Activated naive CD4-positive, alpha-beta T cell treated with anti-CD3 and anti-CD28 coated beads, Interleukin-2, amount 50 U/mL, for 72 hours (primary cell): Measurements from ENCODE around the gene ZNF618. TPM values are rescaled to one million over a fixed set of nuclear protein-coding genes. Genes with fewer than 3 reads are reported as not detected.
"Not testable (repeated sequence)": the region's sequence is repeated elsewhere in the genome, so short reads cannot be mapped to it uniquely, and the experiment has no call there.

Source experiments
- ATAC-seq, 2 donors: fragments of 150-1000 bp; cut with Tn5 transposase; 2 replicates each; pipeline ENCODE4 v1.10.0; 2021; ENCODE audit warnings: mild to moderate bottlenecking in 2 of 2, moderate library complexity in 2 of 2
- DNase-seq, 2 donors: peaks; one replicate each; pipeline ENCODE4 v3.0.0; 2021 to 2022; ENCODE audit warnings: low spot score in 2 of 2
- H3K27ac Mint-ChIP-seq, 2 donors: one replicate each; pipeline ENCODE4 v1.8.0; 2022; ENCODE audit warnings: mild to moderate bottlenecking in 2 of 2, mixed read lengths in 2 of 2
- H3K36me3 Mint-ChIP-seq, 2 donors: one replicate each; pipeline ENCODE4 v1.8.0; 2022; ENCODE audit warnings: mixed read lengths in 2 of 2
- H3K9me3 Mint-ChIP-seq, 2 donors: one replicate each; pipeline ENCODE4 v1.8.0; 2022; ENCODE audit warnings: mixed read lengths in 2 of 2
- total RNA-seq, 2 donors: library from RNA; stranded (reverse); gene quantifications; one replicate each; pipeline ENCODE4 v1.2.3, GENCODE V29; 2022

Gene ZNF618
- total RNA-seq, 2 donors from 2014 or later = 0.08 to 0.09 TPM

GRCh38 chr9:114075602-114076001 is 199.5 kb downstream of the ZNF618 start:
- H3K9me3 Mint-ChIP-seq = no peaks in the 10 kb centered on the region
- no peak for ATAC-seq

GRCh38 chr9:114076237-114077161 is 200.4 kb downstream of the ZNF618 start:
- H3K27ac Mint-ChIP-seq = peak overlapping the region in 1 of 2 donors; percentile 39
- no peaks in the 10 kb centered on the region for H3K36me3 Mint-ChIP-seq
- ATAC-seq (no peak), DNase-seq (no peak)
- no peaks in the 10 kb centered on the region for H3K9me3 Mint-ChIP-seq

More at GRCh38 chr9:114075602-114076001, 199.5 kb downstream of the ZNF618 start:
- DNase-seq = no peak
- Mint-ChIP-seq H3K27ac (peak overlapping the region in 1 of 2 donors; percentile 51), H3K36me3 (no peaks in the 10 kb centered on the region)

- H3K27ac Mint-ChIP-seq = no peak overlapping the region
- H3K9me3 Mint-ChIP-seq = no peaks in the 10 kb centered on the region
- ATAC-seq (no peak), DNase-seq (no peak)
- H3K36me3 Mint-ChIP-seq = no peaks in the 10 kb centered on the region
Measured at GRCh38 chr9:114077162-114077837, 201.2 kb downstream of the ZNF618 start.

- Mint-ChIP-seq H3K27ac (no peak within 1 kb of the TSS), H3K36me3 (no peaks in the 10 kb centered on the region), H3K9me3 (no peaks in the 10 kb centered on the region)
- DNase-seq (no peak), ATAC-seq (no peak)
Measured at GRCh38 chr9:114078021-114078780, 202.1 kb downstream of the ZNF618 start, which contains the start of gene AMBP. TSS of gene AMBP (minus strand) at chr9:114078300. CDS start at chr9:114078209, 91 bp downstream.

- no peaks in the 10 kb centered on the region for H3K36me3 Mint-ChIP-seq
- H3K9me3 Mint-ChIP-seq = no peaks in the 10 kb centered on the region
- ATAC-seq = no peak
- no peak overlapping the region for H3K27ac Mint-ChIP-seq
- no peak for DNase-seq
Measured at GRCh38 chr9:114078781-114079156, 202.7 kb downstream of the ZNF618 start.

- no peak for ATAC-seq
Measured at GRCh38 chr9:114080195-114080772, 204.2 kb downstream of the ZNF618 start.

GRCh38 chr9:114080773-114081440 is 204.8 kb downstream of the ZNF618 start:
- no peak for DNase-seq
- Mint-ChIP-seq H3K9me3 (no peaks in the 10 kb centered on the region), H3K36me3 (no peaks in the 10 kb centered on the region), H3K27ac (no peak overlapping the region)
- no peak for ATAC-seq

More at GRCh38 chr9:114080195-114080772, 204.2 kb downstream of the ZNF618 start:
- H3K27ac Mint-ChIP-seq = no peak overlapping the region
- no peak for DNase-seq
- H3K36me3 Mint-ChIP-seq = no peaks in the 10 kb centered on the region
- H3K9me3 Mint-ChIP-seq = no peaks in the 10 kb centered on the region

- no peaks in the 10 kb centered on the region for H3K9me3 Mint-ChIP-seq
- peak overlapping the region in 1 of 2 donors; percentile 4 for H3K27ac Mint-ChIP-seq
- peak in 1 of 2 donors; percentile 26 for DNase-seq
- ATAC-seq = no peak
- H3K36me3 Mint-ChIP-seq = no peaks in the 10 kb centered on the region
Measured at GRCh38 chr9:114081441-114082016, 205.4 kb downstream of the ZNF618 start.

- Mint-ChIP-seq H3K36me3 (no peaks in the 10 kb centered on the region), H3K9me3 (no peaks in the 10 kb centered on the region), H3K27ac (no peak overlapping the region)
- peak; percentile 87 to 90 for ATAC-seq
- peak; percentile 73 to 88 for DNase-seq
Measured at GRCh38 chr9:114082017-114082762, 206.1 kb downstream of the ZNF618 start.

- not testable (repeated sequence) for H3K9me3 Mint-ChIP-seq, ATAC-seq
- peak in 1 of 2 donors; percentile 11 for DNase-seq
Measured at GRCh38 chr9:114082763-114083412, 206.8 kb downstream of the ZNF618 start.

GRCh38 chr9:114083666-114084065 is 207.6 kb downstream of the ZNF618 start:
- ATAC-seq (no peak), DNase-seq (peak in 1 of 2 donors; percentile 34)
- Mint-ChIP-seq H3K36me3 (no peaks in the 10 kb centered on the region), H3K27ac (no peak overlapping the region), H3K9me3 (no peaks in the 10 kb centered on the region)

More at GRCh38 chr9:114082763-114083412, 206.8 kb downstream of the ZNF618 start:
- not testable (repeated sequence) for H3K27ac Mint-ChIP-seq, H3K36me3 Mint-ChIP-seq

GRCh38 chr9:114084282-114085073 is 208.4 kb downstream of the ZNF618 start:
- Mint-ChIP-seq H3K36me3 (no peaks in the 10 kb centered on the region), H3K27ac (no peak overlapping the region), H3K9me3 (no peaks in the 10 kb centered on the region)
- peak in 1 of 2 donors; percentile 13 for DNase-seq
- no peak for ATAC-seq

GRCh38 chr9:114085387-114085789 is 209.3 kb downstream of the ZNF618 start:
- Mint-ChIP-seq H3K9me3 (no peaks in the 10 kb centered on the region), H3K36me3 (no peaks in the 10 kb centered on the region), H3K27ac (no peak overlapping the region)
- peak in 1 of 2 donors; percentile 21 for DNase-seq
- no peak for ATAC-seq

- no peaks in the 10 kb centered on the region for H3K9me3 Mint-ChIP-seq
- ATAC-seq (no peak), DNase-seq (peak in 1 of 2 donors; percentile 21)
- no peaks in the 10 kb centered on the region for H3K36me3 Mint-ChIP-seq
- no peak overlapping the region for H3K27ac Mint-ChIP-seq
Measured at GRCh38 chr9:114086009-114086408, 209.9 kb downstream of the ZNF618 start.
